GM12872 (cell line): ENCODE measurements around the gene FAM53B.

Experiments used
- TF ChIP-seq, protein P1 (sequence below): IDR thresholded peaks from 3 replicates; pipeline ENCODE4 v1.5.1; 2011; ENCODE audit warnings: low read depth, mild to moderate bottlenecking, low read length, moderate library complexity; ENCODE audit not compliant: insufficient read depth

FAM53B gene

DNA sequence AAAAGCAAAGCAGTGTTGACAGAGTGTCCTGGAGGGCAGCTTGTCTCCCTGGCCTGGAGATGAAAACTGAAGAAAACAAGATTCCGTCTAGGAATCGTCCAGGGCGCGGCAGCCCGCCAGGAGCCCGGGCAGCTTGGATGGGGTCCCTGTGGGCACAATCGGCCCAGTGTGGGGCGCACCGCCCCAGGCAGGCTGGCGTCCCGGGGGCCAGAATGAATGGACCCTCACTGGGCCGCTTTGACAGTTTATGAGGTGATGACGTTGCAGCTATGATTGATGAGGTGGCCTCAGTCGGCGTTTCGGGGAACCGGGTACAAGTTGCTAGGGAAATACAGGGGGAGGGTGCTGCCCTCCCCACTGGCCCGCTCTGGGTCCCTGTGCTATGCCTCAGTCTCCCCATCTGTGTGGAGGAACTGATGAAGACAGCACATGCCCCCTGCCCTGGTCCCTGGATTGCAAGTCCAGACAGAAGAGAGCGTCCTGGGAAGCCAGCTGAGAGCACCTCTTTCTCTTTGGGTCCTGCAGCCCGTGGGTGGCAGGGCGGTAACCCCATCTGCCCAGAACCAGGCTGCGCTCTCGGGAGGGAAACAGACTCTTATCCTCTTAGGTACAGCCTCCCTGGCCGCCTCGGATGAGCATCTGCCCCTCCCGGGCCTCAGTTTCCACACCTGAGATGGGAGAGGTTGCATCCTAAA lies 151.3 kb downstream of the FAM53B start:
- TF ChIP-seq, protein P1, sequence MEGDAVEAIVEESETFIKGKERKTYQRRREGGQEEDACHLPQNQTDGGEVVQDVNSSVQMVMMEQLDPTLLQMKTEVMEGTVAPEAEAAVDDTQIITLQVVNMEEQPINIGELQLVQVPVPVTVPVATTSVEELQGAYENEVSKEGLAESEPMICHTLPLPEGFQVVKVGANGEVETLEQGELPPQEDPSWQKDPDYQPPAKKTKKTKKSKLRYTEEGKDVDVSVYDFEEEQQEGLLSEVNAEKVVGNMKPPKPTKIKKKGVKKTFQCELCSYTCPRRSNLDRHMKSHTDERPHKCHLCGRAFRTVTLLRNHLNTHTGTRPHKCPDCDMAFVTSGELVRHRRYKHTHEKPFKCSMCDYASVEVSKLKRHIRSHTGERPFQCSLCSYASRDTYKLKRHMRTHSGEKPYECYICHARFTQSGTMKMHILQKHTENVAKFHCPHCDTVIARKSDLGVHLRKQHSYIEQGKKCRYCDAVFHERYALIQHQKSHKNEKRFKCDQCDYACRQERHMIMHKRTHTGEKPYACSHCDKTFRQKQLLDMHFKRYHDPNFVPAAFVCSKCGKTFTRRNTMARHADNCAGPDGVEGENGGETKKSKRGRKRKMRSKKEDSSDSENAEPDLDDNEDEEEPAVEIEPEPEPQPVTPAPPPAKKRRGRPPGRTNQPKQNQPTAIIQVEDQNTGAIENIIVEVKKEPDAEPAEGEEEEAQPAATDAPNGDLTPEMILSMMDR = no peak

DNA sequence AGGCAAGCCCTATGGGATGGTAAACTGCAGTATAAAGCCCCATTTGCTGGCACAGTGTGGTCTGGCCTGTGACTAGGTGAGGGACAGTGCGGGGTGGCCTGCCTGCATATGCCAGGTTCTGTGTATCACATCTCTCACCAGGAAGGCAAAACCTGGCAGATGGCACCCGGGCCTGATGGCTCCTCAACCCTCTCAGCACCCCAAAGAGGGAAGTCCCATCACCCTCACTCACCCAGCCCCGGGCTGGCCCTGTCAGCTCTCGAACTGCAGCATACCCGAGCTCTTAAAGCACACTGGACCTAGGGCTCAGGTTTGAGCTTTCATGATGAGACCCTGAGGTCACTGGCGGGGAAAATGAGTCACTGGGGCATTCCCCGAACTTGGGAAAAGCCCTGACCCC lies 152.1 kb downstream of the FAM53B start:
- TF ChIP-seq, protein P1 = no peak

DNA sequence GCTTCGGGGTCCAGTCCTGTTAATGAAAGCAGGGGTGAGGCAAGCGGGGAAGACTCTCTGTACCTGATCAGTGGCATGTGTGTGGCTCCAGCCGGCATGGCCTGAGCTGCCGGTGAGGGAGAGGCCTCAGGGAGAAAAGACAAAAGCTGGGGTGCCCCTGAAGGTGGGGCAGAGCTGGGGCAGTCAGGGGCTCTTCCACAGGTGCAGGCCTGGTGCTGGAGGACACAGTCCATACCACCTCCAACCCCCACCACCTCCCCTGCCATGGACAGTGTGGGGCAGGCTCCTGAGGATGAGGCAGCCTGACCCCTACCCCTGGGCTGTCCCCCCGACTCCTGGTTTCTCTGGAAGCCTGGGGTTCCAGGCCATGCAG lies 153.1 kb downstream of the FAM53B start:
- TF ChIP-seq, protein P1 = no peak

DNA sequence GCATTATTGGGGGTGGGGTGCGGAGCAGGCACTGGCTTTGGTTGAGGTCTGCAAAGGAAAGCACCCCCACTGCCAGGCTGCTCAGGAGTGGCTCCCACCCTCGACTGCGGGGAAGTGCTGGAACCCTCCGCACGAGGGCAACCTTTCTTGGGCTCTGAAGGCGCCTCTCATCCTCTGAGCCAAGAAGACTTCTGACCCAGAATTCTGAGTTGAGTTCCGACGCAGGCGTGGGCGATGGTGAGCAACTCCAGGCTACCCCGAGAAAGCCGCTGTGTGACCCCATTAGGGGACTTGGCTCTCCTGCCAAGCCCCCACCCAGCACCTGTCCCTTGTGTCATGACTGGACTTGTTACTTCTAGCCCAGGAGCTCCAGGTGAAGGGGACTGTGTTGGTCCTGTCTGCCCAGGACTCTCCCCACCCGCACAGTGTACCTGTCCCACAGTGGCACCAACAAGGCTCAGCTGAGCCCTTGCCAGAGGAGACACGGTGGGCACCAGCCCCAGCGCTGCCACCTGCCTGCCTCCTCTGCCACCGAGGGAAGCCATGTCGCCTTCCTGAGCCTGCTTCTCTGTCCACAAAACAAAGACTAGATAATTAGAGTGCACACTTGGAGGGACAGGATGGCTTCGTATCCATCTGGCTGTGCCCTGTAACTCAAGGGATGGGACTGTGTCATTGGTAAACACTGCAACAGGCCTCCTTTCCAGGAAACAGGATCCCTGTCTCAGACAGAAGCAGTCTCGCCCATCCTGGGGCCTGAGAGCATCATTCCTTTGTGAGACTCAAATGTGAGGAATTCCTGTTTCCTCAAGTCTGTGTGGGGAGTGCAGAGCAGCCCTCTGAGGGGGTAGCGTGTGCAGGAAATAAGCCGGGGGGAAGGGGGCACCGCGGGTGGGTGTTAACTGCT lies 153.7 kb downstream of the FAM53B start:
- TF ChIP-seq, protein P1 = no peak

DNA sequence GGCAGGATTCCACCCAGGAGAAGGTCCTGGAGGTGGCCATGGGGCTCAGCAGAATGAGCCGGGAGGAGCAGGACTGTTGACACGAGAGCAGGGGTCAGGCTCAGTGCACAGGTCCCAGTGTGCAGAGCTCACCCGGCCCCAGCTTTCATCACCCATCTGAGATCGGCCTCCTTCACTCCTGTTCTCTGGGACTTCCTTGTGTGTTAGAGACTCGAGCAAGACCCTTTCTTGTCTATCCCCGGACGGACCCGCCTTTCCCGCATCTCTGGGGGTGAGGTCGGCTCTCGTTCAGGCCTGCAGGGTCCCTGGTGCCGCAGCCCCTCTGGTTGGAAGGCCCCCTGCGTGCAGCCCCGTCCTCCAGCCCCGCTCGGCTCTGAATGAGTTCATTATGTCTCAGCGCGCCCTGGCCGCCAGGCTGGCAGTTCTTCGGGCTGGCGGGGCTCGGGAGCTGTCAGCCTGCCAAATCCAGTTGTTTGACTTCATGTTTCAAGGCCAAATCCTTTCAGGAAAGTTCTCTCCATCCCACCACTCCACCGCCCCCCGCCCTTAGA lies 154.6 kb downstream of the FAM53B start:
- TF ChIP-seq, protein P1 = no peak

DNA sequence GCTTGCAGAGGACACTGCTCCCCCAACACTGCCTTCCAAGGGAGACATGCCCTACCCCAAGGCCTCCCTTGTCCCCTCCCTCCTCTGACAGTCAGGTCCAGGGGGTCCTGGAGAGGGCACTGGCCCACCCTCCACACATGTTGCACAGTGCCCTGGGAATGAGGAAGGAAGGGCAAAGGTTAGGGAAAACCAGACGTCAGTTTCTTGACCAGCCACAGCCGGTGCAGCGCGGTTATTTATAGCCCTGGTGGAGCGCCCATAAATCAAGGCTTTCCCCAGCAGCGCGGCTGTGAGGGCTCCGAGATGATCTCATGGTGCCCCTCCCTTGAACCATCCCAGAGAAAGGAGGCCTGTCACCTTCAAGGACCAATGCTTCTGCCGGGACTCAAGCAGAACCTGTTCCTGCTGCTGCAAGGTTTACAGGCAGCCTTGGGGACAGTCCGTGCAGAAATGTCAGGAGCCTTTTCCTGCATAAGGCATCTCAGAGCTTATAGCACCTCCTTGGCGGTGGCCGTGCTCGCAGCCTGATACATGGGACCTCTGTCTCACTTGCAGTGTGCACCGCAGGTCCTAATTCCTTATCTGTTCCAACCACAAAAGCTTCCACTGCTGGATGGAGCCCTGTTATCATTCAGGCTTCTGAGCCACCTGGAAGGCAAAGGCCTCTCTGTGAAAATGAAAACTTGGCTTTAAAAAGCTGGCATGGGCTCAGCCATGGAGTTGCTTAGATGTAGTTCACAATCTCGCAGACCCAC lies 155.3 kb downstream of the FAM53B start:
- TF ChIP-seq, protein P1 = no peak

DNA sequence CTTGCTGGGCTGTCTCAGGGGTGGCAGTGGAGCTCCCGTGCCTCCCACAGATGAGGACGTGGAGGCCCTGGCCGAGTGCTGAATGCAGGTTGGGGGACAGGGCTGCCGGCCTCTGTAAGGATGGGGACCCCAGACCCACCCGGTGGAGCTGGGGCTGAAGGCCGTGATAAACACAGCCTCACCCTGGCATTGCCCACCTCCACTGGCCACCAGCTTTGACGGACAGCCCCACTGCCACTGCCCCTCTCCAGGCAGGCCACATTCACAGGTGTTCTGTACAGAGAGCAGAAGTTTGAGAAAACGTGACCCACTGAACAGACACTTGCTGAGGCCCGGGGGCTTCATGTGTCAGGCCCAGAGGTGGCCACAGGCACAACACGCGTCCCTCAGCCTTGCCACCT lies 156.4 kb downstream of the FAM53B start:
- TF ChIP-seq, protein P1 = no peak
